ENCODE measurements around the gene ZMYM5. TPM values are rescaled to one million over a fixed set of nuclear protein-coding genes. Genes with fewer than 3 reads are reported as not detected.

ZMYM5 gene
- total and polyA plus RNA-seq, 9 of the 15 experiments (the other 6 are each of a cell fraction or from before 2014, with no cell fraction given): 5.4 to 11.9 (median 7.8) TPM

DNA sequence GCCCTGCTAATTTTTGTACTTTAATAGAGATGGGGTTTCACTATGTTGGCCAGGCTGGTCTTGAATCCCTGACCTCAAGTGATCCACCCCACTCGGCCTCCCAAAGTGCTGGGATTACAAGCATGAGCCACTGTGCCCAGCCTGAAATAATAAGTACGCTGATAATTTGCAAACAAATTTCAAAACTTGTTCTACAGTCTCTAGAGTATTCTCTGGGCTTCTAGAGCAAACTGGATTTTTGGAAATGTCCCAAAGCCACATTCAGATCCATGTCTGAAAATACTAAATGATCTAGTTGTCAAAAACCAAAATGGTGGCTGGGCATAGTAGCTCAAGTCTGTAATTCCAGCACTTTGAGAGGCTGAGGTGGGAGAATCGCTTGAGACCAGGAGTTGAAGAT, 40.8 kb downstream of the ZMYM5 start:
- Histone ChIP-seq H3K79me2 (ENCODE audit: control insufficient read depth, insufficient read depth, low read length) (no peaks in the 10 kb centered on the region), H2AFZ (ENCODE audit: low read depth, low read length) (no peak overlapping the region), H3K9ac (ENCODE audit: insufficient read depth in 1 of 2, low read depth in 2 of 2, low read length in 2 of 2) (no peak overlapping the region), H3K4me1 (replicated peaks in 1 of 2; ENCODE audit: control insufficient read depth in 2 of 2, insufficient read depth in 2 of 2, low read length in 2 of 2) (peaks cover 0 to 5% of the 10 kb centered on the region in 2 experiments; a peak in 1 of 5 replicates), H3K27me3 (ENCODE audit: control insufficient read depth in 2 of 2, insufficient read depth in 2 of 2, low read length in 2 of 2) (no peaks in the 10 kb centered on the region), H3K4me3 (no peak overlapping the region), H3K36me3 (ENCODE audit: control insufficient read depth, insufficient read depth, low read length) (peaks cover 19% of the 10 kb centered on the region; the same call in 2 of the 3 replicates), H3K9me1 (ENCODE audit: control insufficient read depth, insufficient read depth, low read length) (no peaks in the 10 kb centered on the region), H3K27ac (ENCODE audit: extremely low read depth, low read depth, low read length) (no peak overlapping the region), H3K4me2 (ENCODE audit: insufficient read depth, low read length) (no peak overlapping the region), H4K20me1 (replicated peaks; ENCODE audit: control insufficient read depth, insufficient read depth, low read length) (no peaks in the 10 kb centered on the region), H3K9me3 (replicated peaks; ENCODE audit: control insufficient read depth, insufficient read depth, low read depth, low read length) (no peaks in the 10 kb centered on the region)
- DNase-seq (ENCODE audit: extremely low read depth in 1 of 4, low spot score in 3 of 4): no peak
- BruUV-seq (replicated peaks): no TSS peak
- in situ Hi-C loops (cut with MboI): no loop called here
- POLR2A ChIA-PET: interaction anchor here (0.7 kb wide), 1 partner anchor 114 kb away, joined by 3 read pairs; no protein-coding TSS in a partner anchor
- FAIRE-seq: no peak
- no peak for ATAC-seq
- intact Hi-C loops (cut with micrococcal nuclease): no loop called here
- no peak for TF ChIP-seq ZKSCAN8 (CRISPR knock-in tag; IDR thresholded peaks at IDR 0.05)
- no peak for TF ChIP-seq CBX3 (IDR thresholded peaks at IDR 0.05; ENCODE audit: borderline replicate concordance in 1 of 2, low read length in 2 of 2)
- no peak for TF ChIP-seq ZNF174 (CRISPR knock-in tag; IDR thresholded peaks at IDR 0.05)
- TF ChIP-seq FOS (IDR thresholded peaks at IDR 0.05; ENCODE audit: extremely low read depth, insufficient read length): no peak
- TF ChIP-seq PHB2 (IDR thresholded peaks at IDR 0.05; ENCODE audit: low read depth): no peak
- TF ChIP-seq, protein P1, sequence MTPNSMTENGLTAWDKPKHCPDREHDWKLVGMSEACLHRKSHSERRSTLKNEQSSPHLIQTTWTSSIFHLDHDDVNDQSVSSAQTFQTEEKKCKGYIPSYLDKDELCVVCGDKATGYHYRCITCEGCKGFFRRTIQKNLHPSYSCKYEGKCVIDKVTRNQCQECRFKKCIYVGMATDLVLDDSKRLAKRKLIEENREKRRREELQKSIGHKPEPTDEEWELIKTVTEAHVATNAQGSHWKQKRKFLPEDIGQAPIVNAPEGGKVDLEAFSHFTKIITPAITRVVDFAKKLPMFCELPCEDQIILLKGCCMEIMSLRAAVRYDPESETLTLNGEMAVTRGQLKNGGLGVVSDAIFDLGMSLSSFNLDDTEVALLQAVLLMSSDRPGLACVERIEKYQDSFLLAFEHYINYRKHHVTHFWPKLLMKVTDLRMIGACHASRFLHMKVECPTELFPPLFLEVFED (CRISPR knock-in tag; conservative IDR thresholded peaks at IDR 0.05): no peak
- TF ChIP-seq NR2C2 (CRISPR knock-in tag; IDR thresholded peaks at IDR 0.05): no peak
- no peak for TF ChIP-seq NR2C2 (tag; IDR thresholded peaks at IDR 0.05)
- no peak for TF ChIP-seq TCFL5 (CRISPR knock-in tag; conservative IDR thresholded peaks at IDR 0.05)
- TF ChIP-seq CREM (IDR thresholded peaks at IDR 0.05; ENCODE audit: low read depth): no peak
- TF ChIP-seq, protein P2, sequence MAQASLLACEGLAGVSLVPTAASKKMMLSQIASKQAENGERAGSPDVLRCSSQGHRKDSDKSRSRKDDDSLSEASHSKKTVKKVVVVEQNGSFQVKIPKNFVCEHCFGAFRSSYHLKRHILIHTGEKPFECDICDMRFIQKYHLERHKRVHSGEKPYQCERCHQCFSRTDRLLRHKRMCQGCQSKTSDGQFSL (CRISPR knock-in tag; IDR thresholded peaks at IDR 0.05): no peak
- TF ChIP-seq, protein P2 (tag; IDR thresholded peaks at IDR 0.05): no peak
- TF ChIP-seq CCNT2 (IDR thresholded peaks at IDR 0.05; ENCODE audit: borderline replicate concordance, extremely low read depth, insufficient read length, low read depth, low read length): no peak
- TF ChIP-seq, protein P3, sequence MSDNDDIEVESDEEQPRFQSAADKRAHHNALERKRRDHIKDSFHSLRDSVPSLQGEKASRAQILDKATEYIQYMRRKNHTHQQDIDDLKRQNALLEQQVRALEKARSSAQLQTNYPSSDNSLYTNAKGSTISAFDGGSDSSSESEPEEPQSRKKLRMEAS (CRISPR knock-in tag; IDR thresholded peaks at IDR 0.05): no peak
- TF ChIP-seq CBX2 (IDR thresholded peaks at IDR 0.05; ENCODE audit: insufficient read depth, low read length, poor library complexity, severe bottlenecking): no peak
- 94% methylated on average over 3 of the region's 3 CpGs for WGBS (ENCODE audit: insufficient coverage, low coverage, missing lambda C conversion rate)
- CTCF ChIA-PET (ENCODE audit: low intra/inter-chr PET ratio): no interaction called here
